GM19193 (cell line): ENCODE results near the gene DCTD.

ENCODE experiments used
- POLR2A ChIP-seq: IDR thresholded peaks from 4 replicates; pipeline ENCODE4 v1.6.1; 2011; ENCODE audit not compliant: insufficient read depth, insufficient read length; ENCODE audit errors: extremely low read depth

Gene DCTD

DNA sequence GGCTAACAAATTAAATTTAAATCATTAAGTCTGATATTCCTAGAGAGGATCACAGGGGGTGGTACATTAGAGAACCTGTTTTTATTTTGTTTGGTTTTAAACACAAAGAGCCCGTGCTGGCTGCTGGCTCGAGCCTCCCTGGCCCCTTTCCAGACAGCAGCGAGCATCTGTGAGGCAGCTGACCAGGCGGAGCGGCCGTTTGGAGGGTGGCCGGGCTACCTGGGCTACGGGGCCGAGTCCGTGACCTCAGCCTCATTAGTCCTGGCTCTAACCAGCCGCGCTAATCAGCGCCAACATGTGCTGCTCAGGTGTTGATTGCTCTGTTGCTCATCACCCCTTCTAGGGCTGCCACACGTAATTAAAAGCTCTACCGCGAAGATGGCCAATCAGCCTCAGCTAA is 35.3 kb downstream of the DCTD start:
- no peak for TF ChIP-seq POLR2A

DNA sequence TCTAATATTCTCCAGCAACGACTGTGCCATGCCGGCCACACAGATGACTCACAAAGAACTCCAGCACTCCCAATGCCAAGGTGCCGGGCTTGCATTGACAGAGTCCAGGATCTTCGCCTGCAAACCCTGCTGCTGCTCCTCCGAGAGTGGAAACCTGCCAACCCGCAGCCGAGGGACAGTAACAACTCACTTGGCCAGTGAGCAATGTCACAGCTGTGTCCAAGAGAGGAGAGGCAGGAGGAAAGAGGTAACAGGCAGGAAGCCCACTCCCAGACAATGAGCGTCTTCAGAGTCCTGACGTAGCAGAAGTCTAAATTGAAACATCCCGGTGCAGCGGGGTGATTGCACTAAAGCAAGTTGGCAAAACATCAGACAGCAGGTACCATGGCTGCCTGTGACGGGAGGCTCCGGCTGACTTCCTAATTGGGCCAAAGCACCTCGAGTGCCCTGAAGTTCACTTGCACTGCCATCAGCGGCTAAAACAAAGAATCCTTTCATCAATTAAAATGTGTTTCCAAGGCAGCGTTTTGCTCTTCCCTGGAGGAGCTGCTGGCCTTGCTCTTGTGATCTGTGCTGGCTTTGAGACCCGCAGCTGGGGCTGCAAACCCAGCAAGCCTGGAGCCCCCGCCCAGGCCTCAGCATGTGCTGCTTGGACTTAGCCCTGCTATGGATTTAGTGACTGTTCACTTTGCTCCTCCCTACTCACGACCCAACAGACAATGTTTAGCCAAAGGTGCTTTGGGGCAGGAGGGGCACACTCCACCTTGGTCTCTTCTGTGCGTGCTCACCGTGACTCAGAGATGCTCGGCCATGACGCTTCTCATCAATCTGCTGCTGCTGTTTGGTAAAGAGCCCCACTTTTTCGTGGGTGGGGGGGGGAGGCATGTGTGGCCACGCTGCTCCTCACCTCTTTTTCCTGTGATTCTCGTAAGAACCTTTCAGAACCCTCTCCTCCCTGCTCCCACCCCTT is 36.5 kb downstream of the DCTD start:
- no peak for TF ChIP-seq POLR2A

DNA sequence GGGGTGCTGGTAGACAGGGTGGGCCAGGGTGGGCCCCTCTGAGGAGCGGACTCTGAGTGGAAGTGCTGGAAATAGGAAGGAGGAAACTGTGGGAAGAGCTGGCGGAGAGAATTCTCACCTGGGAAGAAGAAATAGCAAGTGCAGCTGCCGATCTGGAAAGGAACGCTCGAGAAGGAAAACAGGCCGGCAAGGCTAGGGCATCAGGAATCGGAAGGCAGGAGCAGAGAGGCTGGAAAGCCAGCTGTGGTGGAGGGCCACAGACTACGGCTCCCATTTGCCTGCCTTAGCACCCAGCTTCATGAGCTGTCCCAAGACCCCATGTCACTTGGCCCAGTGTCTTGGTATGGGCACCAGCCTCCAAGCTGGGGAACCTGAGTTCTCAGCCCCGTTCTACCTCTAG is 37.3 kb downstream of the DCTD start:
- TF ChIP-seq POLR2A = no peak

DNA sequence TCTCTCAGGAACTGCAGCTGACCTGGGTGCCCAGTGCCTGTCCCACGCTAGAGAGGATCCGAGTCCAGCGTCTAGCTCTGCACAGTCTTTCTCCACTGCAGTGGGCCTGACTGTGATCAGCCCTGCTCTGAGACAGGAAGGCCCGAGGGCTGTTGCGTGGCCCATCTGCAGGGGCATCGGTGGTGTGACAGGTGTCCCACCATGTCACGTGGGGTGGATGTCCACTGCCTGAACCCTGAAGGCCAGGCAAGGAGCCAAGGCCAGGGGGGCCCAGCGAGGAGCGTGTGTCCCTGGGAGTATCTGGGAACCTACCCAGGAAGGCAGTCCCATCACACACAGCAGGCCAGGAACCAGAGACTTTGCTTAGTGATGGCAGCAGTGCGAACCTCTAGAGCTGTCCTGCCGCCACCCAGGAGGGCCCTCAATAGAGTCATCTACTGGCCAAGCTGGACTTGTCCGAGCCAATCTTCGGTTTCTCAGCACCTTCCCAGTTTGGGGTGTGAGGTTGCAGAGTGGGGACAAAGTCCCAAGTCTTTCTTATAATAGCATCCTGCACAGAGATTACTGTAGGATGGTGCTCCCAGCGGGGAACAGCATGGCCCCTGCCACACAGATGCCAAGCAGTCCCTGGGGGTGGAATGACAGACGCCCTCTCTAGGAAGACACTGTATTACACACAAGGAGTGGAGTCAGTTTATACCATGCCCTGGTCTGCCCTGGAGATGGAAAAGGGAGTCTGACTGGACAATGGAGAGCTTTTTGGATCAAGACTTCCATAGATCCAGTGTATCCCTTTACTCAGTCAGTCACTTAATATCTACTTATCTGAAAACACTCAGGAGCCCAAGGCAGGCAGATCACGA is 38.3 kb downstream of the DCTD start:
- TF ChIP-seq POLR2A = no peak

DNA sequence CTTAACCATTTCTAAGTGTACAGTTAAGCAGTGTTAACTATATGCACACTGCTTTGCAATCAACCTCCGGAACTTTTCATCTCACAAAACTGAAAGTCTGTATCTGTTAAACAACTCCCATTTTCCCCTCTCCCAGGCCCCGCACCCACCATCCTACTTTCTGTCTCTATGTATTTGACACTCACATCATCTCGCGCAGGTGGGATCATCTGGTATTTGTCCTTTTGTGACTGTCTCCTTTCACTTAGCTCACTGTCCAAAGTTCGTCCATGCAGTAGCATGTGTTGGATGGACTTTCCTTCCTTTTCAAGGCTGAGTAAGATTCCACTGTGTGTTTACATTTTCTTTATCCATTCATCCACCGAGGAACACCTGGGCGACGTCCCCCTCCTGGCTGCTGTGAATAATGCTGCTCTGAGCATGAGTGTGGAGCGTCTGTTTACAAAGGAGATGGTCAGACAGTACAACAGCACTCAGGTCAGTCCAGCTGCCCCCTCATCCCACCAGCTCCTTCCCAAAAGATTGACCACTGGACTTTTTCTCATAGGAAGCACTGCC is 39.8 kb downstream of the DCTD start:
- no peak for TF ChIP-seq POLR2A

DNA sequence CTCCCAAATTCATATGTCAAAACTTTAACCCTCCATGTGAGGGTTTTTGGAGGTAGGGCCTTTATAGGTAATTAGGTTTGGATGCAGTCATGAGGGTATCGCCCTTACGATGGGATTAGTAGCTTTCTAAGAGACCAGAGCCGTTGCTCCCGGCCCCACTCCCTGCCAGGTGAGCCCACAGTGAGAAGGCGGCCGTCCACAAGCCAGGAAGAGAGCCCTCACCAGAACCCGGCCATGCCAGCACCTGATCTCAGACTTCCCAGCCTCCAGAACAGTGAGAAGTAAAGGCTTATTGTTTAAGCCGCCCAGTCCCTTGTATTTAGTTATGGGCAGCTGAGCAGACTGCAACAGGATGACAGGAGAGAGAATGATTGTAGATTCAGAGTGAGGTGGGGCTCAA is 40.8 kb downstream of the DCTD start:
- TF ChIP-seq POLR2A = no peak

DNA sequence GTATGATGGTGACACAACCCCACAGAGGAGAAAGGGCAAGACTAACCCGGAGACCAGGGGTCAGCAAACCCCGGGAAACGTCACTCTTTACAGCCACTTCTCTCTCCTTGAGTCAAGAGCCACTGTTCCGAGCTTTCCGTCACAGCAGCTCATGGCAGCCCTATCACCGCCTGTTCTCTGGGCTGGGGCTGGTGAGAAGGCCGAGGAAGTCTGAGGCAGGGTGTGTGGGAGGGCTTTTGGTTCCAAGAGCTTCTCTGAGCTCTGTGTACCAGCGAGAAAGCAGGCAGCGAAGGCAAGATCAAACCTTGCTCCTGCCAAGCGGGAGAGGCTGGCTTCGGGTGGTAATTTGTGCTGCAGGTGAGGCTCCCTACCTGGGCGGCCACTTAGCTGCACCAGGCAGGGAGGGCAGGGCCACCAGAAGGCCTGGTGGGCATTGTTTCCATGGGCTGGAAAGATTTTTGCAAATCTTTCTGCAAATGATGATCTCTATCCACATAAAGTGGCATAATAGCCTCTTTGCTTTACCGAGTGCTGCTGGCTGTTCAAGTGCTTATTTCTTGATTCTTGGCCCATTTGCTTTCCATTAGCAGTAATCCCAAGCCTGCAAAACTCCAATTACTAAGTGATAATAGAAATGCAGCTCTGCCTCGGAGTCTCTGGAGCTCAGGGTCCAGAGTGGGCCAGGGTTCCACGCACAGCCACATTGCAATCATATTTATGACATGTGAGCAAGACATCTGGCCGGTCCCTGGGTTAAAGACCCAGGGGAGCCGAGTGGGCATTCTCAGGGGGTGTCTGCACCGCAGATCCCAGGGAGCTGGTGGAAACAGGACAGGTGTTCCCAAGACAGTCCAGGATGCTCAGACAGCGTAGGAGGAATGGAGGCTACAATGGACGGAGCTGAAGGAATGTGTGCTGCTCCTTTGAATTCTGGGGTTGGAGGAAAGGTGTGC is 41.5 kb downstream of the DCTD start:
- no peak for TF ChIP-seq POLR2A

DNA sequence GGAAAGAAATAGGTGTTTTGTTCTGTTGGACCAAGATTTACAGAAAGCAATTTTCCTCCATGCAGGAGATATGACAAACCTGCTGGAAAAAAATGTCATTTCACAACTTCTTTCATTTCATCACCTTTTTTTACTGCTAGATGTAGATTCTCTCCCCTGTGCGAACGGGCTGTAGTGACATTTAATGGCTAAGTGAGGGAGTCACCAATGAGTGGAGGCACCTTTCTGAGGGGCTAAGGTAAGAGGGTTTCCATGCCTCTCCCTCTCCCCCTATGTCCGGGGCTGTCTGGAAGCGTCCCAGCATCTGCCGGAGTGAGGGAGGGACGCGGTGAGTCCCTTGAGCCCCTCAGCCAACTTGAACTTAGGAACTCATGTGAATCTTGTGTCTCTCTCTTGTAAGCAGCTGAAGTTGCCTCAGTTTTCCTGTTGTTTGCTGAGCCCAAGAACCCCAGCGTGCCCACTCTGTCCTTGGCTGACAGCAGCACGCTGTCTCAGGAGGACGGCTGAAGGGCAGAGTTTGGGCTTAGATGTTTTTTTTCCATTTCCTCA is 42.3 kb downstream of the DCTD start:
- no peak for TF ChIP-seq POLR2A

DNA sequence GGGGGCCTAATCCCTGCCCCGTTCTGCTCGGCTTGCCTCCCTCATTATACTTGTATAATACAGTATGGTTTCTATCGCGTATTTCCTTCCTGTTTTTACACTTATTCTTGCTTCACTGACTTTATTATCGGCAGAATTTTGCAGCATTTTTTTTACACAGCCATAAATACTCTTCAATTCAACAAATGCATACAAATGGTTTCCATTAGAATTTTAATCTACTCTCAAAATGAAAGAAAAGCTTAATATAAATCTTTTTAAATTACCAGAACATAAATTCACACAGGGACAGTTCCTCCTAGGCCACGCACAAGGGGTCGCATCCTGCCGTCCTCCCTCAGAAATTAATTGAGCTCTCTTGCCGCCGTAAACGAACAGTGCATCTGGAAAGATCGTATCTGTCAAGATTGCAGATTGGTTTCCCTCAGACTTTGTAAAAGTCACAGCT is 42.9 kb downstream of the DCTD start:
- no peak for TF ChIP-seq POLR2A

DNA sequence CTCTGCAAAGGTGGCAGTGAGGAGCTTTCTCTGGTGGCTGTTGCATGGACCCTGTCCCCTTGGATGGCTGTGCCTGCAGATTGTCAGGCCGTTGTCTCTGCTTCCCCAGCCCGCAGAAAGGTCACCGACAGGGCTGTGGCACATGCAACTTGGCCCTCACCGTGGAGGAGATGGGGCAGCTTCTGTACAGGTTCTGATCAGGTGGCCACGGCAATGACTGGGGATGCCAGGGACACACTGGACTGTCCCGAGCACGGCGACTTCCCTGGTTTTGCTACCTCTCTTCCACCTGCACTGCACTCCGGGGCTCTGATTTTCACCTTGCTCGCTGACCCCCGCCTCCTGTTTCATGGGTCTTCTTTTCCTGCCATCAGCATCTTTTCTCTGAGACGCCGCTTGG is 43.5 kb downstream of the DCTD start:
- TF ChIP-seq POLR2A = no peak

DNA sequence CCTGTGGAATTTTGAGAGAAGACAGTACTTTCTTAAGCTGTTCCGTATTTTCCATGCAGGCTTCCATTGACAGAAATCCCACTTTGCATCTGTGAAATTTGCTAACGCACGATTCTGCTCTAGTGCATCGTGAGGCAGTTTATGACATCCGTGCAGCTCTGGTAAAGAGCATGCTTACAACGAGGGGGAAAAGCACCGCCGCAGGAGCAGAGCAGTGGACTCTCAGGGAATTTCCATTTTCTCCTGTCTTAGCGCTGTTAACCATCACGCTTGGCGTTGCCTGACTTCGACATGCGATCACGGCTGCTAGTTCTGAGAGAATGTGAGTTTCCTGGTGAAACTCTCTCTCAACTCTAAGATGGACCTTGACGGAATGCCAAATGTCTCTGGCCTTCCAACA is 43.9 kb downstream of the DCTD start:
- no peak for TF ChIP-seq POLR2A

DNA sequence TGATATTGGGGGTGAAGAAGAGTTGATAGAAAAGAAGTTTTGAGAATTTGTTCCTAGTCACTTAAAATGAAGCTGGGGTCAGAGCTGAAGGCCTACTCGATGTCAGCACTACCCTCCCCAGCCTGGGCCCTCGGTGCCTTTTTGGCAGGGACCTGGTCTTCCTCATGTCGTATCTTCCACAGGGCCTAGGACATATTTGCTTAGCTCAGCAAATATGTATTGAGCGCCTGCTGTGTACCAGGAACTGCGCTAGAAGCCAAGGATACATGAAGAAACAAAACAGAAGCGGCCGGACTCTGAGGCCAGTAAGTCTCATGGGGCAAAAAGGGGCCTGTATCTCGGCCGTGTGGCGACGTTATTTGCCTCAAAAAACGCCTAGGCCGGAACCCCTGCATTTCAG is 44.3 kb downstream of the DCTD start:
- TF ChIP-seq POLR2A = no peak

DNA sequence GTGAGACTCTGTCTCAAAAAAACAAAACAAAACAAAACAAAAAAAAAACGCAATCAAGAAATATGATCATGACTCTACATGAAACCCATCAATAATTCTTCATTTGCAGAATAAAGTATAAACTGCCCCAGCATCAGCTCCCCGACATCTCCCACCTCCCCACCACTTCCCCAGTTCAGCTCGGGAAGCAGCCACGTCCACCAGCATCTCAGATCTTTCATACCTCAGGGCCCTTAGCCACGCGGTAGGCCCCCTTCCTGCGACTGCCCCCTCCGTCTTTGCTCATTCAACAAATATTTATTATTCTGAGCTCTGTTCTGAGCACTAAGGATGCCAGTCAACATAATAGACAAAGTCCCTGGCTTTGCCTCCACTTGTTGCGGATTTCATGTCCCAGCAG is 45.6 kb downstream of the DCTD start:
- no peak for TF ChIP-seq POLR2A

DNA sequence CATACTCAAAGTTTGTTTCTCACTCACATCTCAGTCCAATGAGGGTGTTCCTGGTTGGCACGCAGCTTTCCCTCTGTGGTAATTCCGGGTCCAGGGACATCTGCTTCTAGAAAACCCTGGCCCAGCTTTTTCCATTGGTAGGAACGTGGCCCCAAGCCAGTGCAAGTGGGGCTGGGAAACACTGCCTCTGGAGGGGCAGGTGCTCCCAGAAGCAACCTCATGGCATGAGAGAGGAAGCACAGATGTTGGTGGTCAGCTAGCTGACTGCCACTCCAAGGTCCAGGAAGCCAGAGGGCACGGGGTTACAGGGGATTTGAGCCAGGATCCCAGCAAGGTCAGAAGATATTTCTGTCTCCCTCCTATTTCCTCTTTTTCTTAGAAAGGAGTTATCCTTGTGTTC is 47.5 kb downstream of the DCTD start:
- no peak for TF ChIP-seq POLR2A

DNA sequence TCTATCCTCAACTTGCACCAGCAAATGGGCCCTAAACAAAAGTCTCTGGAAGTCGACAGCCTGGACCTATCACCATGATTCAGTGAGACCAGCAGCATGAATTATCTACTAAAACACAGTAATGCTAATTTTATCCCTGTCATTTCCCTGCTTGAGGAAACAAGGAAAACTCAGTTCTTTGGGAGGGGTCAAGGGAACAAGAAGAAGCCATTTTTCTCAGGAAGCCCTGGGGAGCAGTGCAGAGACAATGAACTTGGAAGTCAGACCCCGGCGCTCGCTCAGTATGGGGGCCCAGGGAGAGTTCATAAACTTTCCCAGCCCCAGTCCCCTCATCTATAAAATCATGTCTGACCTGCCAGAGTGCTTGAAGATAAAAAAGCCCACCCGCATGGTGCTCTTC is 50.4 kb downstream of the DCTD start:
- TF ChIP-seq POLR2A = no peak

DNA sequence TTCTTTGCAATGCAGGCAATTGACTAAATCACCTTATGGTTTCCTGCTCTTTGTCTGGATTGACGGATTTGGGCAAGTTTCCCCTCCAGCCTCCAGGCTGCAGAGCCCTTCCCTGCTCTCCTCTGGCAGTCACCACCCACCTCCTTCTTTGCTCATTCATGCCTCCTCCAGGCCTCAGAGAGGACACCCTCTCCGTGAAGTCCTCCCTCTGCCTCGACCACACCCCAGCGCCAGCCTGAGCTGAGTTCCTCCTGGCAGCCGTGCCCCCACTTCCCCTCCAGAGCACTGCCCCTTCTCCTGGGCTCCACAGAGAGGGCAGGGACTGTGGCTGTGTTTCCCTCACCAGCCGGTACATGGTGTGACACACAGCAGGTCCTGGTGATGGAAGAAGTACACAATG is 53.7 kb downstream of the DCTD start:
- TF ChIP-seq POLR2A = no peak
